Measurements from ENCODE around the gene NINJ1. TPM values are rescaled to one million over a fixed set of nuclear protein-coding genes. Genes with fewer than 3 reads are reported as not detected.

The NINJ1 gene
- total RNA-seq, 2 experiments from 2014 or later, result 118 to 120 TPM

- intact Hi-C loops (cut with micrococcal nuclease), result loop anchor here (10.0 kb wide), 1 partner anchor 128 kb away; no protein-coding TSS in a partner anchor
- Mint-ChIP-seq H3K4me3 (no peak overlapping the region), H3K36me3 (ENCODE audit: low read depth) (peaks cover 32% of the 10 kb centered on the region), H3K27ac (peak overlapping the region; percentile 81), H3K9me3 (peaks cover 19% of the 10 kb centered on the region), H3K4me1 (ENCODE audit: low read depth) (peaks cover 64% of the 10 kb centered on the region), H3K27me3 (no peaks in the 10 kb centered on the region)
- DNase-seq (no peak), ATAC-seq (no peak)
- no peak for TF ChIP-seq CTCF (IDR thresholded peaks at IDR 0.05)
- ChIA-PET POLR2A (interaction anchor here (0.7 to 3.0 kb wide), 5 partner anchors 9 to 43 kb away, joined by 3 to 12 read pairs (median 5); no protein-coding TSS in a partner anchor), CTCF (interaction anchor here (1.0 to 1.4 kb wide), 5 partner anchors 16 to 136 kb away, joined by 3 to 5 read pairs (median 3); no protein-coding TSS in a partner anchor)
Observed at GRCh38 chr9:93092251-93092991, 41.6 kb downstream of the NINJ1 start.

GRCh38 chr9:93091453-93092081 lies 42.5 kb downstream of the NINJ1 start:
- Mint-ChIP-seq H3K36me3 (ENCODE audit: low read depth) (peaks cover 36% of the 10 kb centered on the region), H3K4me3 (no peak overlapping the region), H3K9me3 (peaks cover 19% of the 10 kb centered on the region), H3K4me1 (ENCODE audit: low read depth) (peaks cover 59% of the 10 kb centered on the region), H3K27me3 (no peaks in the 10 kb centered on the region), H3K27ac (peak overlapping the region; percentile 88)
- DNase-seq, result peak; percentile 89
- POLR2A ChIA-PET, result interaction anchor here (0.7 to 3.0 kb wide), 7 partner anchors 8 to 62 kb away, joined by 3 to 12 read pairs (median 5); no protein-coding TSS in a partner anchor
- intact Hi-C loops (cut with micrococcal nuclease), result loop anchor here (10.0 kb wide), 1 partner anchor 127 kb away; no protein-coding TSS in a partner anchor
- peak; percentile 10 for ATAC-seq
- no peak for TF ChIP-seq CTCF (IDR thresholded peaks at IDR 0.05)
- CTCF ChIA-PET, result interaction anchor here (1.0 to 1.3 kb wide), 5 partner anchors 17 to 135 kb away, joined by 3 to 4 read pairs (median 3); no protein-coding TSS in a partner anchor

DNA sequence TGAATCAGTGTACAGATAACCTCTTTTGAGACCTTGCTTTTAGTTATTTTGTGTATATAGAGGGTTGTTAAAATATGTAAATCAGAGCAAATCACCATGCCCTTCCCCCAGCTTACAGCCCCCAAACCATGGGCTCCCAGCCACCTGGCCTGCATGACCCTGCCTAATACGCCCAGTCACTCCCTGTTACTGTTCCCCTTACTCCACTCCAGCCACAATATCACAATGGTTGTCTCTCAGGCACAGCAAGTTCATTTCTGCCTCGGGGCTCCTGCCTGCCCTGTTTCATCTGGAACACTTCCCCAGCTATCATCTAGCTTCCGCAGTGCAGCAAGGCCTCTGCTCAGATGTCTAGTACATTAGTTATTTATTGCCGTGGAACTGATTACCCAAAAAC lies 43.0 kb downstream of the NINJ1 start:
- Mint-ChIP-seq H3K27me3 (no peaks in the 10 kb centered on the region), H3K4me1 (ENCODE audit: low read depth) (peaks cover 60% of the 10 kb centered on the region), H3K27ac (peak overlapping the region; percentile 88), H3K9me3 (peaks cover 19% of the 10 kb centered on the region), H3K36me3 (ENCODE audit: low read depth) (peaks cover 38% of the 10 kb centered on the region), H3K4me3 (no peak overlapping the region)
- ChIA-PET CTCF (interaction anchor here (1.0 to 1.3 kb wide), 5 partner anchors 18 to 134 kb away, joined by 3 to 4 read pairs (median 3); no protein-coding TSS in a partner anchor), POLR2A (interaction anchor here (1.2 to 3.0 kb wide), 5 partner anchors 8 to 63 kb away, joined by 3 to 12 read pairs (median 5); no protein-coding TSS in a partner anchor)
- no peak for TF ChIP-seq CTCF (IDR thresholded peaks at IDR 0.05)
- DNase-seq (no peak), ATAC-seq (no peak)
- intact Hi-C loops (cut with micrococcal nuclease), result loop anchor here (10.0 kb wide), 1 partner anchor 126 kb away; no protein-coding TSS in a partner anchor

DNA sequence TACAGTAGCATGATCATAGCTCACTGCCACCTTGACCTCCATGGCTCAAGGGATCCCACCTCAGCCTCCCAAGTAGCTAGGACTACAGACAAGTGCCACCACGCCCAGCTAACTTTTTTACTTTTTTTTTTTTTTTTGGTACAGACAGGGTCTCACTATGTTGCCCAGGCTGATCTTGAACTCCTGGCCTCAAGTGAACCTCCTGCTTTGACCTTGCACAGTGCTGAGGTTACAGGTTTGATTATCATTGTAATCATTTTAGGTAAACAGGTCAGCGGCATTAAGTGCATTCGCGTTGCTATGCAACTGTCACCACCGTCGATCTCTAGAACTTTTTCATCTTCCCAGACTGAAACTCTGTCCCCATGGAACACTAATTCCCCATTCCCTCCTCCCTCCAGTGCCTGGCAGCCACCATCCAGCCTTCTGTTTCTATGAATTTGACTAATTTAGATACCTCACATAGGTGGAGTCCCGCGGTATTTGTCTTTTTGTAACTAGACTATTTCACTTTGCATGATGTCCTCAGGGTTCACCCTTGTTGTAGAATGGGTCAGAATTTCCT lies 43.9 kb downstream of the NINJ1 start:
- TF ChIP-seq CTCF (IDR thresholded peaks at IDR 0.05), result no peak
- Mint-ChIP-seq H3K4me1 (ENCODE audit: low read depth) (peaks cover 65% of the 10 kb centered on the region), H3K36me3 (ENCODE audit: low read depth) (peaks cover 46% of the 10 kb centered on the region), H3K4me3 (no peak overlapping the region), H3K27ac (peak overlapping the region; percentile 46), H3K27me3 (no peaks in the 10 kb centered on the region), H3K9me3 (peaks cover 22% of the 10 kb centered on the region)
- intact Hi-C loops (cut with micrococcal nuclease), result loop anchor here (10.0 kb wide), 1 partner anchor 125 kb away; no protein-coding TSS in a partner anchor
- ChIA-PET CTCF (no interaction called here), POLR2A (interaction anchor here (1.5 kb wide), 1 partner anchor 15 kb away, joined by 4 read pairs; no protein-coding TSS in a partner anchor)
- DNase-seq (no peak), ATAC-seq (no peak)

Measured in activated CD8-positive, alpha-beta T cell treated with anti-CD3 and anti-CD28 coated beads for 36 hours (primary cell).